MM.1S (cell line): ENCODE data around the gene AP3B1.

Source experiments
- DNase-seq: peaks from one replicate; pipeline ENCODE4 v3.0.0-alpha.2; 2015
- H2AFZ ChIP-seq: fragments of 300-600 bp; sonication (generic); 2 replicates; pipeline ENCODE4 v1.6.0; 2016; ENCODE audit warnings: antibody characterized with exemption, low read length
- H3F3A ChIP-seq: fragments of 300-600 bp; sonication (generic); 2 replicates; pipeline ENCODE4 v1.6.1; 2016; ENCODE audit warnings: mild to moderate bottlenecking, antibody characterized with exemption, low read length, moderate library complexity, mixed read lengths; ENCODE audit not compliant: insufficient read depth
- H3K27ac ChIP-seq: fragments of 300-600 bp; sonication (generic); 2 replicates; pipeline ENCODE4 v1.5.1; 2016; ENCODE audit warnings: mild to moderate bottlenecking, low read length
- H3K27me3 ChIP-seq: fragments of 300-600 bp; sonication (generic); replicated peaks from 2 replicates; pipeline ENCODE4 v1.6.0; 2016; ENCODE audit warnings: low read length; ENCODE audit not compliant: insufficient read depth
- H3K36me3 ChIP-seq: fragments of 300-600 bp; sonication (generic); replicated peaks from 2 replicates; pipeline ENCODE4 v1.6.1; 2016; ENCODE audit warnings: mild to moderate bottlenecking, low read length, mixed read lengths; ENCODE audit not compliant: insufficient read depth
- H3K4me1 ChIP-seq: fragments of 300-600 bp; sonication (generic); 2 replicates; pipeline ENCODE4 v1.6.1; 2016; ENCODE audit warnings: low read length, mixed read lengths
- H3K4me2 ChIP-seq: fragments of 300-600 bp; sonication (generic); 2 replicates; pipeline ENCODE4 v1.6.0; 2016; ENCODE audit warnings: low read depth, low read length
- H3K4me3 ChIP-seq: fragments of 300-600 bp; sonication (generic); 2 replicates; pipeline ENCODE4 v1.5.1; 2016; ENCODE audit warnings: low read length, mixed read lengths
- H3K79me2 ChIP-seq: fragments of 300-600 bp; sonication (generic); 2 replicates; pipeline ENCODE4 v1.6.1; 2016; ENCODE audit warnings: mixed run types, low read length, mixed read lengths
- H3K9ac ChIP-seq: fragments of 300-600 bp; sonication (generic); 2 replicates; pipeline ENCODE4 v1.6.1; 2016; ENCODE audit warnings: low read length, mixed read lengths
- H3K9me2 ChIP-seq: fragments of 300-600 bp; sonication (generic); replicated peaks from 2 replicates; pipeline ENCODE4 v1.6.1; 2016; ENCODE audit warnings: mild to moderate bottlenecking, low read length, mixed read lengths; ENCODE audit not compliant: insufficient read depth
- H3K9me3 ChIP-seq: fragments of 300-600 bp; sonication (generic); replicated peaks from 2 replicates; pipeline ENCODE4 v1.6.1; 2016; ENCODE audit warnings: mild to moderate bottlenecking, low read length, mixed read lengths; ENCODE audit not compliant: insufficient read depth
- H4K20me1 ChIP-seq: fragments of 300-600 bp; sonication (generic); 2 replicates; pipeline ENCODE4 v1.6.1; 2016; ENCODE audit warnings: mild to moderate bottlenecking, low read length, moderate library complexity, mixed read lengths; ENCODE audit not compliant: insufficient read depth
- EZH2 ChIP-seq: fragments of 300-600 bp; sonication (generic); optimal IDR thresholded peaks from 2 replicates; pipeline ENCODE3; 2017; ENCODE audit warnings: low read depth, mild to moderate bottlenecking, antibody characterized with exemption, low read length, mixed read lengths
- EZH2phosphoT487 ChIP-seq: fragments of 300-600 bp; sonication (generic); IDR thresholded peaks from 2 replicates; pipeline ENCODE4 v1.6.1; 2018; ENCODE audit warnings: antibody characterized with exemption, low read length
- TF ChIP-seq, protein P1 (sequence below): fragments of 300-600 bp; sonication (generic); IDR thresholded peaks from 2 replicates; pipeline ENCODE4 v1.5.1; 2016; ENCODE audit warnings: antibody characterized with exemption, low read length, mixed read lengths

AP3B1 gene

DNA sequence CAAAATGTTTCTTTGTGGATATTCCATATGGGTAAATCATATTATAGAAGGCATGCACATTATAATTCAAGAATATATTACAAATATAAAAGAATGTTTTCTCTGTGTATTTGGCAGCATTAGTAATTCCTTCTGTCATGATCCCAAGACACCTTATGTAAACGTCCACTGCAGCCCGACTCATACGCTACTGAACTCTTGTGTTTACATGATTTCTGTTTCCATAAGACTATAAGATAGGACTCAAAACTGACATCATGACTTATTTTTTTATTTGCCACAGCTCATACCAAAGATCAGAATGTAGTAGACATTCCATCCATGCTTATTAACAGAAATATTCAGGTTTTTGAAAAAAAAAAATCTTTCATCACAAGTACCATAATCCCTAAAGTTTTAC, 234.1 kb downstream of the AP3B1 start:
- no peak overlapping the region for H3K4me2 ChIP-seq
- TF ChIP-seq EZH2phosphoT487 (no peak), EZH2 (no peak)
- TF ChIP-seq, protein P1, sequence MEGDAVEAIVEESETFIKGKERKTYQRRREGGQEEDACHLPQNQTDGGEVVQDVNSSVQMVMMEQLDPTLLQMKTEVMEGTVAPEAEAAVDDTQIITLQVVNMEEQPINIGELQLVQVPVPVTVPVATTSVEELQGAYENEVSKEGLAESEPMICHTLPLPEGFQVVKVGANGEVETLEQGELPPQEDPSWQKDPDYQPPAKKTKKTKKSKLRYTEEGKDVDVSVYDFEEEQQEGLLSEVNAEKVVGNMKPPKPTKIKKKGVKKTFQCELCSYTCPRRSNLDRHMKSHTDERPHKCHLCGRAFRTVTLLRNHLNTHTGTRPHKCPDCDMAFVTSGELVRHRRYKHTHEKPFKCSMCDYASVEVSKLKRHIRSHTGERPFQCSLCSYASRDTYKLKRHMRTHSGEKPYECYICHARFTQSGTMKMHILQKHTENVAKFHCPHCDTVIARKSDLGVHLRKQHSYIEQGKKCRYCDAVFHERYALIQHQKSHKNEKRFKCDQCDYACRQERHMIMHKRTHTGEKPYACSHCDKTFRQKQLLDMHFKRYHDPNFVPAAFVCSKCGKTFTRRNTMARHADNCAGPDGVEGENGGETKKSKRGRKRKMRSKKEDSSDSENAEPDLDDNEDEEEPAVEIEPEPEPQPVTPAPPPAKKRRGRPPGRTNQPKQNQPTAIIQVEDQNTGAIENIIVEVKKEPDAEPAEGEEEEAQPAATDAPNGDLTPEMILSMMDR: no peak
- no peak overlapping the region for H3K9ac ChIP-seq
- no peaks in the 10 kb centered on the region for H3K9me2 ChIP-seq
- H3K9me3 ChIP-seq: no peaks in the 10 kb centered on the region
- no peaks in the 10 kb centered on the region for H3K79me2 ChIP-seq
- no peaks in the 10 kb centered on the region for H4K20me1 ChIP-seq
- H3K27ac ChIP-seq: no peak overlapping the region
- H2AFZ ChIP-seq: no peak overlapping the region
- H3K4me1 ChIP-seq: no peaks in the 10 kb centered on the region
- DNase-seq: no peak
- no peaks in the 10 kb centered on the region for H3K36me3 ChIP-seq
- no peaks in the 10 kb centered on the region for H3K27me3 ChIP-seq
- no peaks in the 10 kb centered on the region for H3F3A ChIP-seq
- H3K4me3 ChIP-seq: no peak overlapping the region

DNA sequence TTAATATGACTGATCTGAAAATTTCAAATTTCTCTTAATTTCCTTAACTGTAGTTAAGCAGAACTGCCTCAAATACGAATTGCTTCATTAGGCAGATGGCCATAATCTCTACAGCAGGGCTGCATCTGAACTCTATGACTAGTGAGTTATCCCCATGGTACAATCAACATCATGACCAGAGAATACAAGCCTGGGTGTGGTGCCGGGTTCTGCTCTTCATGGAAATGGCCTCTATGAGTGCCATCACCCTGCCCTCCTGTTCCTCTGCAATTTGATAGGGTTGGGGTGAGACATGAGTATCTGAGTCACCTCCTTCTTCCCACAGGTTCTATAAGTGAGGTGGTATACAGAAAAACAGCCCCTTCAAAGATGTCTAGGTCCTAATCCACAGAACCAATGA, 235.9 kb downstream of the AP3B1 start:
- no peaks in the 10 kb centered on the region for H3K9me3 ChIP-seq
- H3K27me3 ChIP-seq: no peaks in the 10 kb centered on the region
- H3K27ac ChIP-seq: no peak overlapping the region
- H3K4me2 ChIP-seq: no peak overlapping the region
- no peaks in the 10 kb centered on the region for H3K4me1 ChIP-seq
- no peak overlapping the region for H2AFZ ChIP-seq
- H3K9ac ChIP-seq: no peak overlapping the region
- H3K79me2 ChIP-seq: no peaks in the 10 kb centered on the region
- no peaks in the 10 kb centered on the region for H3K9me2 ChIP-seq
- H3K36me3 ChIP-seq: no peaks in the 10 kb centered on the region
- H3K4me3 ChIP-seq: no peak overlapping the region
- TF ChIP-seq EZH2phosphoT487: no peak
- TF ChIP-seq EZH2: no peak
- TF ChIP-seq, protein P1: no peak
- no peak for DNase-seq
- no peaks in the 10 kb centered on the region for H4K20me1 ChIP-seq
- H3F3A ChIP-seq: no peaks in the 10 kb centered on the region

DNA sequence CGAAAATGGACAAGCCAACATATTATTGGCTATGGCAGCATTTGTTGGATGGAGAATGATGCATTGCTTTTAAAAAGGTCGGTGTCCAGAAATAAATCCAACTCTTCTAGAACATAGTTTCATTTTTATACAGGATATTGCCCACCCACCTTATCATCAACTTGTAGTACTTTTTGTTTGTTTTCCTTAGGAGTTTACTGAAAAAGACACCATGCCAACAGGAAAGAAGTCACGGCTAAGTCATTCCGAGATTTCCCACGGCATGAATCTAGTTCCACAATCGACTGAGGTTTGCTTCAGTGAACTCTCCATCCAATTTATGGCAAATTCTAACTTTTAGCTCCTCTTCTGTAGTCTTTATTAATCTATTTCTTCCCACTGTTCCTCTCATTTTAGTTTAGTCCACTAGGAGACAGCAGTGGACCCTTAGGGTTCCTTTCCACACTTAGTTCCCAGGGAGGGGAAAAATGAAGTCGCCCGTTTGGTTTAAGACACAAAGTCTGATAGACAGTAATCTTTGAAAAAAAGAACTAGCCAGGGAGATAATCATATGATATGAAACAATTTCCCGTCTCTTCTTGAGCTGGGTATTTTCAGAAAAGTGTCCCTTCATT, 237.5 kb downstream of the AP3B1 start:
- Histone ChIP-seq H3K4me1 (no peaks in the 10 kb centered on the region), H3K27ac (no peak overlapping the region), H3K79me2 (no peaks in the 10 kb centered on the region), H3K27me3 (no peaks in the 10 kb centered on the region), H3F3A (no peaks in the 10 kb centered on the region), H3K4me3 (no peak overlapping the region), H3K9me2 (no peaks in the 10 kb centered on the region), H3K36me3 (no peaks in the 10 kb centered on the region), H3K4me2 (no peak overlapping the region), H3K9ac (no peak overlapping the region), H2AFZ (no peak overlapping the region), H4K20me1 (no peaks in the 10 kb centered on the region), H3K9me3 (no peaks in the 10 kb centered on the region)
- TF ChIP-seq EZH2: no peak
- TF ChIP-seq EZH2phosphoT487: no peak
- TF ChIP-seq, protein P1: no peak
- no peak for DNase-seq
